Erythroblast (primary cell): ENCODE results near the gene SPACA7.

ENCODE experiments used
- GATA1 ChIP-seq: IDR thresholded peaks from 2 replicates; pipeline ENCODE4 v1.6.1; 2011; ENCODE audit warnings: low read depth, mild to moderate bottlenecking, control low read depth, low read length, moderate library complexity
- POLR2A ChIP-seq: IDR thresholded peaks from 2 replicates; pipeline ENCODE4 v1.6.1; 2011; ENCODE audit warnings: mild to moderate bottlenecking, low read length

DNA sequence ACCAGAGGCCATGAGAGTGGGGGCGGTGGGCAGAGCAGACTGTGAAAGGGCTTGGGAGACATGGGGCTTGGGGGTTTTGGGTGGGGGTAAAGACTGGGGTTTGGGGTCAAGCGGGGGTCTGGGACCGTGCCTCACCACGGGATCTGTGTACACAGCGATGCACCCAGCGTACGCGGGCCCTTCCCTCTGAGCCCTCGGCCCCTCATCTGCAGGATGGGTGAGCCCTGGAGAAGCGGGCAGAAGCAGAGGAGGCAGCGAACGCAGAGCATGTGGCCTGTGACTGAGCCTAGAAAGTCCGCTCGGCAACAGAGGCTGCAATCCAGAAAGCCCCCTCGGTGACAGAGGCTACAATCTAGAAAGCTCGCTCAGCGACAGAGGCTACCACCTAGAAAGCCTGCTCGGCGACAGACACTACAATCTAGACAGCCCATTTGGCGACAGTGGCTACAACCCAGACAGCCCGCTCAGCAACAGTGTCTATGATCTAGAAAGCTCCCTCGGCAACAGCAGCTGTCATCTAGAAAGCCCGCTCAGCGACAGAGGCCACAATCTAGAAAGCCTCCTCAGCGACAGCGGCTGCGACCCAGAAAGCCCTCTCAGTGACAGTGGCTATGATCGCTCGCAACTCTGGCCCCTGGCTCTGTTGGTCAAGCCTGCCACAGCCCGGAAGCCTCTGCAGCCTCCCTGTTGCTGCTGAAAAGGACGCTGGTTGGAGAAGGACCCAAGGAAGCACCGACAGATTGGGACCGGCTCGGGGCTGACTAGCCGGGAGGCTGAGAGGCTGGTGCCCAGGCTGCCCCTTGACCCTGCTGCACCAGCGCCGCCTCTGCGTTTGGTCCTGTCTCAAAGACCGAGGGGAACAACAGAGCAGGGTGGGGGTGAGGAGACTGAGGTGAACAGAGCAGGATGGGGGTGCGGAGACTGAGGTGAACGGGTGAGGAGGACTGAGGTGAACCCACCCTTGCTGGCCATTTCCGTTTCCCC, 68.6 kb downstream of the SPACA7 start:
- TF ChIP-seq POLR2A (no peak), GATA1 (no peak)
